GM21717 (cell line): Measurements from ENCODE around the gene TDRD9.
"Not testable (repeated sequence)": the region's sequence is repeated elsewhere in the genome, so short reads cannot be mapped to it uniquely, and the experiment has no call there.

ENCODE experiments used
- ATAC-seq: cut with Tn5 transposase; IDR thresholded peaks from one replicate; pipeline ENCODE4 v1.9.1; 2021; ENCODE audit warnings: mild to moderate bottlenecking, moderate library complexity; ENCODE audit not compliant: unreplicated experiment

Gene TDRD9

GRCh38 chr14:103920981-103921854 is 7.0 kb upstream of the TDRD9 start:
- peak; percentile 98 for ATAC-seq

GRCh38 chr14:103921855-103922200 is 6.4 kb upstream of the TDRD9 start:
- not testable (repeated sequence) for ATAC-seq

GRCh38 chr14:103923863-103924262 is 4.4 kb upstream of the TDRD9 start:
- ATAC-seq: no peak

- ATAC-seq: no peak
Observed at GRCh38 chr14:103925316-103925715, 2.9 kb upstream of the TDRD9 start.

GRCh38 chr14:103927566-103927965 is 690 bp upstream of the TDRD9 start:
- ATAC-seq: no peak

GRCh38 chr14:103930051-103930604 is 1.9 kb downstream of the TDRD9 start:
- no peak for ATAC-seq

- ATAC-seq: no peak
Observed at GRCh38 chr14:103931422-103931821, 3.2 kb downstream of the TDRD9 start.

GRCh38 chr14:103932791-103933490 is 4.7 kb downstream of the TDRD9 start:
- ATAC-seq: no peak

GRCh38 chr14:103935102-103935501 is 6.8 kb downstream of the TDRD9 start:
- no peak for ATAC-seq

- no peak for ATAC-seq
Observed at GRCh38 chr14:103941462-103941861, 13.2 kb downstream of the TDRD9 start.

GRCh38 chr14:103941973-103942736 is 13.9 kb downstream of the TDRD9 start, which contains the start of gene RD3L:
RD3L (minus strand) TSS chr14:103942529; CDS start chr14:103941695, 834 bp downstream.
- ATAC-seq: no peak

- no peak for ATAC-seq
Observed at GRCh38 chr14:103943673-103944072, 15.4 kb downstream of the TDRD9 start.

GRCh38 chr14:103946975-103947374 is 18.7 kb downstream of the TDRD9 start:
- ATAC-seq: no peak

- no peak for ATAC-seq
Observed at GRCh38 chr14:103948442-103948841, 20.2 kb downstream of the TDRD9 start.

GRCh38 chr14:103949131-103949790 is 21.0 kb downstream of the TDRD9 start:
- ATAC-seq: no peak

- no peak for ATAC-seq
Observed at GRCh38 chr14:103960457-103961055, 32.3 kb downstream of the TDRD9 start.

GRCh38 chr14:103961928-103962578 is 33.8 kb downstream of the TDRD9 start:
- no peak for ATAC-seq

GRCh38 chr14:103966631-103967030 is 38.4 kb downstream of the TDRD9 start:
- no peak for ATAC-seq

GRCh38 chr14:103969961-103970360 is 41.7 kb downstream of the TDRD9 start:
- ATAC-seq: no peak

GRCh38 chr14:103973354-103973753 is 45.1 kb downstream of the TDRD9 start:
- ATAC-seq: no peak
